Natural killer cell (primary cell): Measurements from ENCODE around the gene UNK. TPM values are rescaled to one million over a fixed set of nuclear protein-coding genes. Genes with fewer than 3 reads are reported as not detected.

Source experiments
- ATAC-seq, 3 donors: fragments of 150-1000 bp in 2 of 3; fragments of 200-7000 bp in 1 of 3; cut with Tn5 transposase; 1 replicate in 1 of 3; 2 replicates in 2 of 3; pipeline ENCODE4 v1.10.0; 2021; ENCODE audit warnings: mild to moderate bottlenecking in 2 of 3, moderate library complexity in 2 of 3
- DNase-seq, 2 donors: peaks; one replicate each; pipeline versions ENCODE4 v3.0.0 to v3.0.0-alpha.2; 2013 to 2021; ENCODE audit warnings: mixed read lengths in 1 of 2
- H3K27ac ChIP-seq: one replicate; pipeline ENCODE4 v1.5.1; 2013; ENCODE audit warnings: mild to moderate bottlenecking, low read length
- H3K27me3 ChIP-seq: one replicate; pipeline ENCODE4 v1.6.1; 2013; ENCODE audit warnings: low read length; ENCODE audit not compliant: control insufficient read depth, insufficient read depth
- H3K36me3 ChIP-seq: one replicate; pipeline ENCODE4 v1.6.1; 2013; ENCODE audit warnings: low read length; ENCODE audit not compliant: control insufficient read depth, insufficient read depth
- H3K4me1 ChIP-seq: one replicate; pipeline ENCODE4 v1.6.1; 2013; ENCODE audit warnings: low read length; ENCODE audit not compliant: control insufficient read depth, insufficient read depth
- H3K4me3 ChIP-seq: one replicate; pipeline ENCODE4 v1.5.1; 2013; ENCODE audit warnings: low read length
- H3K9me3 ChIP-seq: one replicate; pipeline ENCODE4 v1.6.1; 2013; ENCODE audit warnings: low read length; ENCODE audit not compliant: control insufficient read depth, insufficient read depth
- H3K27ac Mint-ChIP-seq, 2 donors: one replicate each; pipeline ENCODE4 v1.8.0; 2022; ENCODE audit warnings: mild to moderate bottlenecking in 2 of 2, mixed read lengths in 2 of 2, moderate library complexity in 1 of 2
- H3K27me3 Mint-ChIP-seq, 2 donors: one replicate each; pipeline ENCODE4 v1.8.0; 2022; ENCODE audit warnings: low read depth in 2 of 2, mixed read lengths in 2 of 2
- H3K36me3 Mint-ChIP-seq: one replicate; pipeline ENCODE4 v1.8.0; 2022; ENCODE audit warnings: mixed read lengths
- H3K4me1 Mint-ChIP-seq, 2 donors: one replicate each; pipeline ENCODE4 v1.8.0; 2022; ENCODE audit warnings: mixed read lengths in 2 of 2
- H3K4me3 Mint-ChIP-seq: one replicate; pipeline ENCODE4 v1.8.0; 2022; ENCODE audit warnings: mild to moderate bottlenecking, moderate library complexity, mixed read lengths
- H3K9me3 Mint-ChIP-seq, 2 donors: one replicate each; pipeline ENCODE4 v1.8.0; 2022; ENCODE audit warnings: mixed read lengths in 2 of 2
- WGBS: methylation state at CpG from one replicate; pipeline ENCODE4 v1.1.7; 2013; ENCODE audit warnings: missing lambda C conversion rate; ENCODE audit not compliant: insufficient coverage; 5-methylcytosine and 5-hydroxymethylcytosine counted together
- intact Hi-C: fragments of 100-400 bp; cut with micrococcal nuclease; formaldehyde crosslinking; loops from one replicate; pipeline ENCODE4 v1.14.2; 2022
- total RNA-seq, 4 donors: library from RNA; stranded (reverse); fragments of 120-200 nt in 1 of 4; gene quantifications; one replicate each; pipeline versions ENCODE4 v1.2.3 to v1.2.4, GENCODE V29; 2013 to 2022
- TF ChIP-seq, protein P1 (sequence below): fragments of 200-600 bp; IDR thresholded peaks from one replicate; pipeline ENCODE4 v1.8.0; 2022; ENCODE audit warnings: antibody characterized with exemption

Gene UNK
- total RNA-seq, 3 donors from 2014 or later (not counting 1 experiment from before 2014, with no cell fraction given): 44.2 to 51.3 (median 44.5) TPM

DNA sequence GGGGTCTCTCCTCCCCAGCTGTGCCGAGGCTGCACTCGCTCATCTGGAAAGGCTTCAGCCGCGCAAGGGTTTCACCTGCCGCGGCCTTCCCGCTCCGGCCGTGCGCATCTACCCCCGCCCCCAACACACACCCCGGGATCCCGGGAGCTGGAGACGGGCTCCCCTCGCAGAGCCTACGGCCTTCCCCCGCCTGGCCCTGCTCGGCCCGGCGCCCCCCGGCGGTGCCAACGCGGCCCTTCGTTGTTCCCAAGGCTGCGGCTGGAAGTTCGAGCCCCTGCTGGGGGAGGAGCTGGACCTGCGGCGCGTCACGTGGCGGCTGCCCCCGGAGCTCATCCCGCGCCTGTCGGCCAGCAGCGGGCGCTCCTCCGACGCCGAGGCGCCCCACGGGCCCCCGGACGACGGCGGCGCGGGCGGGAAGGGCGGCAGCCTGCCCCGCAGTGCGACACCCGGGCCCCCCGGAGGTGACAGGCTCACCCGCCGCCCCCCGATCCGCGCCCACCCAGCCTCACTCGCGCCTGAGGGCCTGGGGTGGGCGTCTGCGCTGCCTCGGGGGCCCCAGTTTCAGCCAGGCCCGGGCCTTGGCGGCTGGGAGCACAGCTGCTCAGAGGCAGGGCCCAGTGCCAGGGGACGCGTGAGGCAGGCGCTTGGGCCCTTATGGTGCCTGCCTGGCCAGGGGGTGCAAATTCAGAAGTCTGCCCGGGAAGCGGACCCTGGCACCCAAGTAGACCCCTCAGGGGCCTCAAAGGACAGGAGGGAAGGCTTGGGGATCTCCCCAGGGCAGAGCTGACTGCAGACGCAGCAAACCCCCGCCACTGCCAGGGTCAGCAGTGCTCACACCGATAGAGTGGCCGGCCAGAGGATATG is 30.9 kb upstream of the UNK start:
- Histone ChIP-seq H3K36me3 (no peaks in the 10 kb centered on the region), H3K4me1 (peaks cover 33% of the 10 kb centered on the region), H3K9me3 (no peaks in the 10 kb centered on the region), H3K4me3 (peak overlapping the region; percentile 39), H3K27ac (no peak overlapping the region), H3K27me3 (no peaks in the 10 kb centered on the region)
- no peaks in the 10 kb centered on the region for H3K27me3 Mint-ChIP-seq
- TF ChIP-seq, protein P1, sequence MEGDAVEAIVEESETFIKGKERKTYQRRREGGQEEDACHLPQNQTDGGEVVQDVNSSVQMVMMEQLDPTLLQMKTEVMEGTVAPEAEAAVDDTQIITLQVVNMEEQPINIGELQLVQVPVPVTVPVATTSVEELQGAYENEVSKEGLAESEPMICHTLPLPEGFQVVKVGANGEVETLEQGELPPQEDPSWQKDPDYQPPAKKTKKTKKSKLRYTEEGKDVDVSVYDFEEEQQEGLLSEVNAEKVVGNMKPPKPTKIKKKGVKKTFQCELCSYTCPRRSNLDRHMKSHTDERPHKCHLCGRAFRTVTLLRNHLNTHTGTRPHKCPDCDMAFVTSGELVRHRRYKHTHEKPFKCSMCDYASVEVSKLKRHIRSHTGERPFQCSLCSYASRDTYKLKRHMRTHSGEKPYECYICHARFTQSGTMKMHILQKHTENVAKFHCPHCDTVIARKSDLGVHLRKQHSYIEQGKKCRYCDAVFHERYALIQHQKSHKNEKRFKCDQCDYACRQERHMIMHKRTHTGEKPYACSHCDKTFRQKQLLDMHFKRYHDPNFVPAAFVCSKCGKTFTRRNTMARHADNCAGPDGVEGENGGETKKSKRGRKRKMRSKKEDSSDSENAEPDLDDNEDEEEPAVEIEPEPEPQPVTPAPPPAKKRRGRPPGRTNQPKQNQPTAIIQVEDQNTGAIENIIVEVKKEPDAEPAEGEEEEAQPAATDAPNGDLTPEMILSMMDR: peak; percentile 72
- peaks cover 11 to 14% of the 10 kb centered on the region in 2 donors for H3K4me1 Mint-ChIP-seq
- H3K27ac Mint-ChIP-seq: no peak overlapping the region
- peak; percentile 74 to 88 for DNase-seq
- H3K36me3 Mint-ChIP-seq: no peaks in the 10 kb centered on the region
- WGBS: 7% methylated on average over 76 of the region's 76 CpGs
- intact Hi-C loops: no loop called here
- no peak overlapping the region for H3K4me3 Mint-ChIP-seq
- ATAC-seq: peak; percentile 85 to 91 (median 90)
- no peaks in the 10 kb centered on the region for H3K9me3 Mint-ChIP-seq

DNA sequence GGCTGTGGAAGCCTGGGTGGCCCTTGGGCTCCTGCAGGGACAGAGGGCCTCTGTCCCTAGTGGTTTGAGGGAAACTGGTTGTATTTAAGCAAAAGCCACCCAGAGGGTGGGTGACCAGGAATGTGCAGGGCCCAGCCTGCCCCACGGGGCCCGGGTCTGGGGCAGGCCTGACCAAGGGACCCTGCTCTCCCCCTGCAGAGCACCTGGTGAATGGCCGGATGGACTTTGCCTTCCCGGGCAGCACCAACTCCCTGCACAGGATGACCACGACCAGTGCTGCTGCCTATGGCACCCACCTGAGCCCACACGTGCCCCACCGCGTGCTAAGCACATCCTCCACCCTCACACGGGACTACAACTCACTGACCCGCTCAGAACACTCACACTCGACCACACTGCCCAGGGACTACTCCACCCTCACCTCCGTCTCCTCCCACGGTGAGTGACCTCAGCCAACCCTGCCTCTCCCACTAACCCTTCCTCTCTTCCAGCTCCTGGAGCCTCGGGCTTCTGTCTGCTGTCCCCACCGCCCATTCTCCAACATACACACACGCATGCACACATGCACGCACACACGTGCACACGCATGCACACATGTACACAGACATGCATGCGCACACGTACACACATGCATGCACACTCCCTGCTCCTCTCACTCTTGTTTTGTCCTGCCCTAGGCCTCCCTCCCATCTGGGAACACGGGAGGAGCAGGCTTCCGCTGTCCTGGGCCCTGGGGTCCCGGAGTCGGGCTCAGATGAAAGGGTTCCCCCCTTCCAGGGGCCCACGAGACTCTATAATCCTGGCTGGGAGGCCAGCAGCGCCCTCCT is 30.0 kb upstream of the UNK start:
- TF ChIP-seq, protein P1: no peak
- Histone ChIP-seq H3K9me3 (no peaks in the 10 kb centered on the region), H3K4me1 (peaks cover 31% of the 10 kb centered on the region), H3K27me3 (no peaks in the 10 kb centered on the region), H3K36me3 (peaks cover under 1% of the 10 kb centered on the region), H3K27ac (no peak overlapping the region), H3K4me3 (no peak overlapping the region)
- intact Hi-C loops: no loop called here
- peaks cover 11 to 14% of the 10 kb centered on the region in 2 donors for H3K4me1 Mint-ChIP-seq
- no peak for DNase-seq
- H3K36me3 Mint-ChIP-seq: no peaks in the 10 kb centered on the region
- H3K9me3 Mint-ChIP-seq: no peaks in the 10 kb centered on the region
- peak overlapping the region in 1 of 2 donors; percentile 71 for H3K27ac Mint-ChIP-seq
- no peak for ATAC-seq
- WGBS: 85% methylated on average over 27 of the region's 27 CpGs
- peak overlapping the region; percentile 77 for H3K4me3 Mint-ChIP-seq
- H3K27me3 Mint-ChIP-seq: no peaks in the 10 kb centered on the region

DNA sequence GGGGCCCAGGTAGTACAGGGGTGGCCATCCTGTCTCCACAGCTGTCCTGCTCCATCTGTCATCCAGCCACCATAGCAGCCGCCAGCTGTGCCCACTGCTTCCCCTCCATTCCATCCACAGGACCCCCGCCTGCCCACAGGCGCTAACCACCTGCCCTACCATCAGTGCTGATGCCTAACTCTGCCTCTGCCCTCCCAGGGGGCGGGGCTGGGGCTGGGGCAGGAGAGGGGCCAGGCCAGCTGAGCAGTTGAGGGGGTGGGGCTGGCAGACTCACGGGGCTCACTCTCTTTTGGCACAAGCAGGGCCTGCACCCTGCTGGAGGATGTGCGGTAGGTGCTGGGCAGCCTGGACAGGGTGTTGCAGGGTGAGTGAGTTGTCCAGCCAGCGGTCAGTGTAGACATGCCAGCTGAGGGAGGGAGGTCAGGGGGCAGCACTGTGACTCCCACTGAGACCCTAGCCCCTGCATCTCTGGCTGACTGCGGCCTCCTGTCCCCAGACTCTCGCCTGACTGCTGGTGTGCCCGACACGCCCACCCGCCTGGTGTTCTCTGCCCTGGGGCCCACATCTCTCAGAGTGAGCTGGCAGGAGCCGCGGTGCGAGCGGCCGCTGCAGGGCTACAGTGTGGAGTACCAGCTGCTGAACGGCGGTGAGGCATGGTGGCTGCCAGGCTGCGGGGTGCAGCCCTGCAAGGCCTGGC is 29.3 kb upstream of the UNK start:
- Mint-ChIP-seq H3K36me3 (no peaks in the 10 kb centered on the region), H3K27me3 (no peaks in the 10 kb centered on the region), H3K4me3 (peak overlapping the region; percentile 77), H3K27ac (peak overlapping the region in 1 of 2 donors; percentile 71), H3K4me1 (peaks cover 5 to 8% of the 10 kb centered on the region in 2 donors), H3K9me3 (no peaks in the 10 kb centered on the region)
- Histone ChIP-seq H3K9me3 (no peaks in the 10 kb centered on the region), H3K36me3 (peaks cover 4% of the 10 kb centered on the region), H3K4me3 (no peak overlapping the region), H3K4me1 (peaks cover 24% of the 10 kb centered on the region), H3K27me3 (no peaks in the 10 kb centered on the region), H3K27ac (no peak overlapping the region)
- DNase-seq (no peak), ATAC-seq (no peak)
- intact Hi-C loops: no loop called here
- WGBS: 81% methylated on average over 20 of the region's 20 CpGs
- TF ChIP-seq, protein P1: no peak
